ENCODE results near the gene DCLK1. TPM values are rescaled to one million over a fixed set of nuclear protein-coding genes. Genes with fewer than 3 reads are reported as not detected.

Gene DCLK1
- total and polyA plus RNA-seq, 7 donors, result 1.2 to 64.8 (median 10.2) TPM

- WGBS, 2 donors, result 20 to 53% methylated on average over 3 of the region's 3 CpGs
- TF ChIP-seq CTCF (IDR thresholded peaks at IDR 0.05), result no peak
- TF ChIP-seq POLR2A (IDR thresholded peaks at IDR 0.05), result no peak
- TF ChIP-seq EP300 (IDR thresholded peaks at IDR 0.05), result no peak
- no peak for TF ChIP-seq POLR2AphosphoS5 (IDR thresholded peaks at IDR 0.05)
- Histone ChIP-seq H3K4me3 (no peak overlapping the region), H3K27ac (no peak overlapping the region), H3K9me3 (no peaks in the 10 kb centered on the region), H3K36me3 (no peaks in the 10 kb centered on the region), H3K27me3 (no peaks in the 10 kb centered on the region), H3K4me1 (peaks cover 0 to 11% (median 0%) of the 10 kb centered on the region in 4 donors)
- no peak for DNase-seq
- intact Hi-C loops (cut with DNase I), result no loop called here
Measured at GRCh38 chr13:35888457-35888883, 242.7 kb downstream of the DCLK1 start.

- 78 to 85% methylated on average over 6 of the region's 6 CpGs for WGBS, 2 donors
Measured at GRCh38 chr13:35887115-35887666, 244.0 kb downstream of the DCLK1 start.

GRCh38 chr13:35886332-35887114 is 244.7 kb downstream of the DCLK1 start:
- Histone ChIP-seq H3K4me3 (no peak overlapping the region), H3K27me3 (no peaks in the 10 kb centered on the region), H3K4me1 (peaks cover 0 to 11% (median 1%) of the 10 kb centered on the region in 4 donors), H3K9me3 (no peaks in the 10 kb centered on the region), H3K36me3 (no peaks in the 10 kb centered on the region), H3K27ac (no peak overlapping the region)
- intact Hi-C loops (cut with DNase I), result no loop called here
- DNase-seq, result no peak
- WGBS, 2 donors, result 76 to 80% methylated on average over 9 of the region's 9 CpGs
- TF ChIP-seq POLR2A (IDR thresholded peaks at IDR 0.05), result no peak
- TF ChIP-seq POLR2AphosphoS5 (IDR thresholded peaks at IDR 0.05), result no peak
- no peak for TF ChIP-seq CTCF (IDR thresholded peaks at IDR 0.05)
- no peak for TF ChIP-seq EP300 (IDR thresholded peaks at IDR 0.05)

More at GRCh38 chr13:35887115-35887666, 244.0 kb downstream of the DCLK1 start:
- Histone ChIP-seq H3K9me3 (no peaks in the 10 kb centered on the region), H3K4me3 (no peak overlapping the region), H3K27ac (no peak overlapping the region), H3K4me1 (peaks cover 0 to 11% (median 0%) of the 10 kb centered on the region in 4 donors), H3K27me3 (no peaks in the 10 kb centered on the region), H3K36me3 (no peaks in the 10 kb centered on the region)
- intact Hi-C loops (cut with DNase I), result no loop called here
- no peak for TF ChIP-seq CTCF (IDR thresholded peaks at IDR 0.05)
- no peak for TF ChIP-seq EP300 (IDR thresholded peaks at IDR 0.05)
- TF ChIP-seq POLR2A (IDR thresholded peaks at IDR 0.05), result no peak
- TF ChIP-seq POLR2AphosphoS5 (IDR thresholded peaks at IDR 0.05), result no peak
- DNase-seq, result no peak

GRCh38 chr13:35884211-35884760 is 246.9 kb downstream of the DCLK1 start:
- Histone ChIP-seq H3K36me3 (no peaks in the 10 kb centered on the region), H3K9me3 (no peaks in the 10 kb centered on the region), H3K4me3 (no peak overlapping the region), H3K27me3 (no peaks in the 10 kb centered on the region), H3K4me1 (peaks cover 0 to 23% (median 9%) of the 10 kb centered on the region in 4 donors), H3K27ac (no peak overlapping the region)
- WGBS, 2 donors, result 65 to 78% methylated on average over 4 of the region's 4 CpGs
- no peak for DNase-seq
- intact Hi-C loops (cut with DNase I), result no loop called here
- TF ChIP-seq POLR2A (IDR thresholded peaks at IDR 0.05) (no peak), CTCF (IDR thresholded peaks at IDR 0.05) (no peak), EP300 (IDR thresholded peaks at IDR 0.05) (no peak), POLR2AphosphoS5 (IDR thresholded peaks at IDR 0.05) (no peak)
